Measurements from ENCODE around the gene VAMP7. TPM values are rescaled to one million over a fixed set of nuclear protein-coding genes. Genes with fewer than 3 reads are reported as not detected.
"Not testable (repeated sequence)": the region's sequence is repeated elsewhere in the genome, so short reads cannot be mapped to it uniquely, and the experiment has no call there.

Gene VAMP7
- polyA plus RNA-seq, 1 donor (not counting 4 experiments of a cell fraction or from before 2014, with no cell fraction given): 41.5 TPM

GRCh38 chrX:155899366-155899765 lies 18.2 kb downstream of the VAMP7 start:
- FAIRE-seq: no peak
- dilution Hi-C loops (cut with MboI; ENCODE audit: extremely low pct_ligation_motif_present, low sequenced_read_pairs): no loop called here
- TF ChIP-seq CTCF (optimal IDR thresholded peaks at IDR 0.05 in 1 of 3, IDR thresholded peaks at IDR 0.05 in 1 of 3, conservative IDR thresholded peaks at IDR 0.05 in 1 of 3; ENCODE audit: extremely low read depth in 1 of 3, insufficient read depth in 2 of 3, low read length in 3 of 3) (no peak), EZH2 (IDR thresholded peaks at IDR 0.05; ENCODE audit: low read length) (no peak)
- Histone ChIP-seq H3K4me3 (ENCODE audit: control insufficient read depth in 2 of 3, extremely low read depth in 1 of 3, insufficient read depth in 2 of 3, low read depth in 1 of 3, low read length in 3 of 3) (no peak overlapping the region), H3K9me3 (ENCODE audit: control insufficient read depth, low read depth, low read length) (no peaks in the 10 kb centered on the region), H3K4me1 (ENCODE audit: control insufficient read depth, extremely low read depth, insufficient read depth, low read length) (no peaks in the 10 kb centered on the region), H3K27ac (ENCODE audit: control insufficient read depth, insufficient read depth, low read length) (no peak overlapping the region), H3K27me3 (ENCODE audit: control insufficient read depth, extremely low read depth, insufficient read depth, low read length) (no peaks in the 10 kb centered on the region), H4K20me1 (ENCODE audit: control insufficient read depth, extremely low read depth, insufficient read depth, low read length) (no peaks in the 10 kb centered on the region), H3K4me2 (ENCODE audit: control insufficient read depth, extremely low read depth, insufficient read depth, low read depth, low read length) (no peak overlapping the region), H2AFZ (ENCODE audit: control insufficient read depth, low read length) (no peak overlapping the region), H3K79me2 (ENCODE audit: control insufficient read depth, insufficient read depth, low read length) (no peaks in the 10 kb centered on the region), H3K9ac (ENCODE audit: control insufficient read depth, extremely low read depth, insufficient read depth, low read length) (no peak overlapping the region), H3K9me1 (ENCODE audit: control insufficient read depth, extremely low read depth, insufficient read depth, low read length) (no peaks in the 10 kb centered on the region), H3K36me3 (ENCODE audit: control insufficient read depth in 2 of 2, extremely low read depth in 1 of 2, insufficient read depth in 2 of 2, low read length in 2 of 2) (no peaks in the 10 kb centered on the region)
- no peak for DNase-seq (ENCODE audit: low read depth, low spot score)

- Histone ChIP-seq H3K36me3 (ENCODE audit: control insufficient read depth in 2 of 2, extremely low read depth in 1 of 2, insufficient read depth in 2 of 2, low read length in 2 of 2) (no peaks in the 10 kb centered on the region), H2AFZ (ENCODE audit: control insufficient read depth, low read length) (no peak overlapping the region), H3K27ac (ENCODE audit: control insufficient read depth, insufficient read depth, low read length) (no peak overlapping the region), H3K9me1 (ENCODE audit: control insufficient read depth, extremely low read depth, insufficient read depth, low read length) (no peaks in the 10 kb centered on the region), H3K9me3 (ENCODE audit: control insufficient read depth, low read depth, low read length) (no peaks in the 10 kb centered on the region), H3K27me3 (ENCODE audit: control insufficient read depth, extremely low read depth, insufficient read depth, low read length) (no peaks in the 10 kb centered on the region), H4K20me1 (ENCODE audit: control insufficient read depth, extremely low read depth, insufficient read depth, low read length) (no peaks in the 10 kb centered on the region), H3K79me2 (ENCODE audit: control insufficient read depth, insufficient read depth, low read length) (no peaks in the 10 kb centered on the region), H3K9ac (ENCODE audit: control insufficient read depth, extremely low read depth, insufficient read depth, low read length) (no peak overlapping the region), H3K4me3 (ENCODE audit: control insufficient read depth in 2 of 3, extremely low read depth in 1 of 3, insufficient read depth in 2 of 3, low read depth in 1 of 3, low read length in 3 of 3) (no peak overlapping the region), H3K4me1 (ENCODE audit: control insufficient read depth, extremely low read depth, insufficient read depth, low read length) (no peaks in the 10 kb centered on the region), H3K4me2 (ENCODE audit: control insufficient read depth, extremely low read depth, insufficient read depth, low read depth, low read length) (no peak overlapping the region)
- FAIRE-seq (no peak), DNase-seq (ENCODE audit: low read depth, low spot score) (no peak)
- dilution Hi-C loops (cut with MboI; ENCODE audit: extremely low pct_ligation_motif_present, low sequenced_read_pairs): no loop called here
- no peak for TF ChIP-seq EZH2 (IDR thresholded peaks at IDR 0.05; ENCODE audit: low read length)
Observed at GRCh38 chrX:155900765-155901164, 19.6 kb downstream of the VAMP7 start.

- H3K9ac ChIP-seq (ENCODE audit: control insufficient read depth, extremely low read depth, insufficient read depth, low read length); H3K9me3 ChIP-seq (ENCODE audit: control insufficient read depth, low read depth, low read length); H3K9me1 ChIP-seq (ENCODE audit: control insufficient read depth, extremely low read depth, insufficient read depth, low read length); H3K36me3 ChIP-seq (ENCODE audit: control insufficient read depth in 2 of 2, extremely low read depth in 1 of 2, insufficient read depth in 2 of 2, low read length in 2 of 2); H3K79me2 ChIP-seq (ENCODE audit: control insufficient read depth, insufficient read depth, low read length); H3K27me3 ChIP-seq (ENCODE audit: control insufficient read depth, extremely low read depth, insufficient read depth, low read length); H2AFZ ChIP-seq (ENCODE audit: control insufficient read depth, low read length); H3K4me1 ChIP-seq (ENCODE audit: control insufficient read depth, extremely low read depth, insufficient read depth, low read length); DNase-seq (ENCODE audit: low read depth, low spot score); FAIRE-seq; H3K4me2 ChIP-seq (ENCODE audit: control insufficient read depth, extremely low read depth, insufficient read depth, low read depth, low read length); H4K20me1 ChIP-seq (ENCODE audit: control insufficient read depth, extremely low read depth, insufficient read depth, low read length); H3K27ac ChIP-seq (ENCODE audit: control insufficient read depth, insufficient read depth, low read length); H3K4me3 ChIP-seq (ENCODE audit: control insufficient read depth in 2 of 3, extremely low read depth in 1 of 3, insufficient read depth in 2 of 3, low read depth in 1 of 3, low read length in 3 of 3); dilution Hi-C loops (cut with MboI; ENCODE audit: extremely low pct_ligation_motif_present, low sequenced_read_pairs): not testable (repeated sequence)
Observed at GRCh38 chrX:155907661-155908060, 26.5 kb downstream of the VAMP7 start.

All from keratinocyte (primary cell).